HEK293T (cell line): Measurements from ENCODE around the gene GJB2.

Experiments
- CTCF ChIA-PET: fragments of 350-600 bp; formaldehyde crosslinking; extraction: SDS; loops from one replicate; lab custom pipeline; 2021; ENCODE audit warnings: antibody characterized with exemption, inconsistent platforms; lab: Yijun Ruan, JAX
- POLR2A ChIA-PET: fragments of 350-600 bp; formaldehyde crosslinking; extraction: SDS; loops from one replicate; lab custom pipeline; 2020; ENCODE audit warnings: antibody characterized with exemption, inconsistent platforms; lab: Yijun Ruan, JAX
- DNase-seq: peaks from one replicate; pipeline ENCODE4 v3.0.0; 2012; ENCODE audit warnings: mixed read lengths; ENCODE audit errors: extremely low spot score
- ARNT ChIP-seq: fragments of 450-650 bp; IDR thresholded peaks from 2 replicates; pipeline ENCODE4 v1.6.1; 2017; ENCODE audit warnings: mild to moderate bottlenecking
- BHLHE40 ChIP-seq: fragments of 450-650 bp; IDR thresholded peaks from 2 replicates; pipeline ENCODE4 v1.6.1; 2016; ENCODE audit warnings: mild to moderate bottlenecking, moderate library complexity, borderline replicate concordance
- CTBP1 ChIP-seq: fragments of 450-650 bp; IDR thresholded peaks from 2 replicates; pipeline ENCODE4 v1.6.1; 2016; ENCODE audit warnings: borderline replicate concordance
- ELF4 ChIP-seq: fragments of 450-650 bp; IDR thresholded peaks from 2 replicates; pipeline ENCODE4 v1.6.1; 2017; ENCODE audit warnings: antibody characterized with exemption
- FOXA1 ChIP-seq: fragments of 450-650 bp; IDR thresholded peaks from 2 replicates; pipeline ENCODE4 v1.6.1; 2016; ENCODE audit warnings: mild to moderate bottlenecking
- FOXK2 ChIP-seq: fragments of 450-650 bp; IDR thresholded peaks from 2 replicates; pipeline ENCODE4 v1.6.1; 2016; ENCODE audit warnings: mild to moderate bottlenecking
- FOXM1 ChIP-seq: fragments of 450-650 bp; IDR thresholded peaks from 2 replicates; pipeline ENCODE4 v1.6.1; 2017; ENCODE audit warnings: mild to moderate bottlenecking, borderline replicate concordance
- HDGF ChIP-seq: fragments of 450-650 bp; IDR thresholded peaks from 2 replicates; pipeline ENCODE4 v1.6.1; 2017; ENCODE audit warnings: antibody characterized with exemption, borderline replicate concordance
- L3MBTL2 ChIP-seq: fragments of 450-650 bp; conservative IDR thresholded peaks from 2 replicates; pipeline ENCODE4 v1.6.1; 2016; ENCODE audit warnings: mild to moderate bottlenecking
- LEF1 ChIP-seq: fragments of 450-650 bp; IDR thresholded peaks from 2 replicates; pipeline ENCODE4 v1.6.1; 2017; ENCODE audit warnings: mild to moderate bottlenecking, borderline replicate concordance
- NFRKB ChIP-seq: fragments of 450-650 bp; IDR thresholded peaks from 2 replicates; pipeline ENCODE4 v1.6.1; 2016; ENCODE audit warnings: mild to moderate bottlenecking, moderate library complexity
- SP1 ChIP-seq: fragments of 450-650 bp; IDR thresholded peaks from 2 replicates; pipeline ENCODE4 v1.6.1; 2017
- SUZ12 ChIP-seq: fragments of 450-650 bp; IDR thresholded peaks from 2 replicates; pipeline ENCODE4 v1.6.1; 2016; ENCODE audit warnings: mild to moderate bottlenecking
- TARDBP ChIP-seq: fragments of 450-650 bp; IDR thresholded peaks from 2 replicates; pipeline ENCODE4 v1.6.1; 2016
- ZNF384 ChIP-seq: fragments of 450-650 bp; IDR thresholded peaks from 2 replicates; pipeline ENCODE4 v1.6.1; 2016
- TF ChIP-seq, protein P1 (sequence below): fragments of 450-650 bp; IDR thresholded peaks from 2 replicates; pipeline ENCODE4 v1.6.1; 2016

The GJB2 gene

GRCh38 chr13:20174656-20175405 is 17.9 kb downstream of the GJB2 start:
- ChIA-PET POLR2A (interaction anchor here (0.6 kb wide), 1 partner anchor 308 kb away, joined by 3 read pairs; no protein-coding TSS in a partner anchor), CTCF (no interaction called here)
- TF ChIP-seq FOXA1 (no peak), L3MBTL2 (0 out of 2 replicates have a peak, but pooled peaks have one; percentile 26), NFRKB (no peak)
- DNase-seq, result peak; percentile 21

DNA sequence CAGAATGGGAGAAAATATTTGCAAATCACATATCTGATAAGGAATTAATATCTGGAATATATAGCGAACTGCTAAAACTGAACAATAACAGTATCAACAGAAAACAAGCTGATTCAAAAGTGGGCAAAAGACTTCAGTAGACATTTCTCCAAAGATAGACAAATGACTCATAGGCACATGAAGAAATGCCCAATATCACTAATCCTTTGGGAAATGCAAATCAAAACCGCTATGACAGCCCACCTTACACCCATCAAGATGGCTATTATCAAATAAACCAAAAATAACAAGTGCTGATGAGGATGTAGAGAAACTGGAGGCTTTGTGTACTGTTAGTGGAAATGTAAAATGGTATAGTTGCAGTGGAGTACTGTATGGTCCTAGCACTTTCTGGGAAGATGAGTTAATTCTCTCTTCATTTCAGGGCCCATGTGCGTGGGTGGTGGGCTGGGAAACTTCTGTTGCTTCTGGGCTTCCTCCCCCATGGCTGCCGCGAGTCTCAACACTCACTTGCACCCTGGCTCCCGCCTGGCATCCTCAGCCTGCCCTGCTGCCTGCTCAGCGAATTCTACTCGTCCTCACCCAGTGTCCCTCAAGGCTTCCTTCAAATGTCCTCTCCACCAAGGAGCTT is 19.5 kb downstream of the GJB2 start:
- ChIA-PET CTCF (no interaction called here), POLR2A (no interaction called here)
- no peak for DNase-seq
- no peak for TF ChIP-seq FOXM1
- TF ChIP-seq FOXA1, result no peak
- no peak for TF ChIP-seq SUZ12
- TF ChIP-seq CTBP1, result no peak
- TF ChIP-seq, protein P1, sequence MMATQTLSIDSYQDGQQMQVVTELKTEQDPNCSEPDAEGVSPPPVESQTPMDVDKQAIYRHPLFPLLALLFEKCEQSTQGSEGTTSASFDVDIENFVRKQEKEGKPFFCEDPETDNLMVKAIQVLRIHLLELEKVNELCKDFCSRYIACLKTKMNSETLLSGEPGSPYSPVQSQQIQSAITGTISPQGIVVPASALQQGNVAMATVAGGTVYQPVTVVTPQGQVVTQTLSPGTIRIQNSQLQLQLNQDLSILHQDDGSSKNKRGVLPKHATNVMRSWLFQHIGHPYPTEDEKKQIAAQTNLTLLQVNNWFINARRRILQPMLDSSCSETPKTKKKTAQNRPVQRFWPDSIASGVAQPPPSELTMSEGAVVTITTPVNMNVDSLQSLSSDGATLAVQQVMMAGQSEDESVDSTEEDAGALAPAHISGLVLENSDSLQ, result no peak
- no peak for TF ChIP-seq TARDBP
- no peak for TF ChIP-seq NFRKB
- TF ChIP-seq BHLHE40, result no peak
- TF ChIP-seq HDGF, result no peak
- no peak for TF ChIP-seq L3MBTL2
- no peak for TF ChIP-seq LEF1
- no peak for TF ChIP-seq SP1
- no peak for TF ChIP-seq ZNF384
- no peak for TF ChIP-seq FOXK2
- TF ChIP-seq ELF4, result no peak
- no peak for TF ChIP-seq ARNT

DNA sequence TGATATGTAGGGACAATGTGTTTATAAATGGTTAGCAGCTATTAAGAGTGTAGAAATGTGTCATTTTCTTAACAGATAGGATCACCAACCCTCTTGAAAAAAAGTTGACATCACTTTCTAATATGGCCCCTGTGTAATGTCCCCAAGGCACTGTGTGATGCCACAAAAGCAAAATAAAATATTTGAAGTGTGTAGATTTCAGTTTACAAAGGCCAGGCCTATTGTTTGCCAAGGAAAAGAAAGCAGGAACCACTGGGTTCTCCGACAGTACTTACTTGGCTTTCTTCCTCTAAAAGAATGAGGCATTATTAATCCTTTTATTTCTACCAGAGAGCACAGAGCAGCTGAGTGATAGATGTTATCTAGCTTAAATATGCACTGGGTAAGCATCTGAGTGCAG is 21.4 kb downstream of the GJB2 start:
- ChIA-PET POLR2A (no interaction called here), CTCF (no interaction called here)

GRCh38 chr13:20170921-20171320 is 21.8 kb downstream of the GJB2 start:
- CTCF ChIA-PET, result no interaction called here
- no peak for TF ChIP-seq NFRKB
- TF ChIP-seq HDGF, result no peak
- no peak for TF ChIP-seq FOXM1
- POLR2A ChIA-PET, result no interaction called here
- DNase-seq, result no peak

More for the DNA sequence above, 21.4 kb downstream of the GJB2 start:
- no peak for DNase-seq
- TF ChIP-seq ELF4 (no peak), BHLHE40 (no peak)

DNA sequence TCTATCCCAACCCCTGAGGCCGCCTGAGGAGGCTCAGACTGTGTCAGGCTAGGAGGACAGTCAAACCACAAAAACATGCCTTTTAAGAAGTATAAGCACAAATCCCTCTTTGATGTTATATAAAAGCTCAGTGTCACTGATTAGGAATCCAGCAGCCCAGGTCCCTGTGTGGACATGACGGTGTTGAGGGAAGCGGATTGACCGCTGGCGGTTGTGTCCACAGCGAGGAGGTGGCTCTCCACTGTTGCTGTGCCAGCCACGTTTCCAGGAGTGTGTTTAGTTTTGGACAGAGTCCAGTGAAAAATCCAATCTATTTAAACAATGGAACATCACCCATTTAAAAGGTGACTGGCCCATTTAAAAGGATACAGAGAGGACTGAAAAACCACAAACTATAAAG is 24.3 kb downstream of the GJB2 start:
- no peak for DNase-seq
- TF ChIP-seq BHLHE40 (no peak), FOXA1 (no peak), SUZ12 (no peak), LEF1 (no peak), FOXK2 (no peak), NFRKB (no peak), ZNF384 (no peak), HDGF (no peak), FOXM1 (no peak), SP1 (no peak), ELF4 (no peak)
- TF ChIP-seq, protein P1, result no peak
- ChIA-PET CTCF (no interaction called here), POLR2A (interaction anchor here (0.8 kb wide), 1 partner anchor 41 kb away, joined by 3 read pairs; no protein-coding TSS in a partner anchor)

GRCh38 chr13:20165417-20166257 is 27.1 kb downstream of the GJB2 start:
- DNase-seq, result no peak
- TF ChIP-seq FOXK2 (no peak), ZNF384 (no peak), FOXA1 (no peak), LEF1 (no peak), SP1 (no peak), ARNT (no peak), HDGF (no peak), L3MBTL2 (no peak), NFRKB (no peak), FOXM1 (no peak), ELF4 (no peak), TARDBP (no peak), SUZ12 (no peak), CTBP1 (no peak)
- TF ChIP-seq, protein P1, result no peak
- CTCF ChIA-PET, result no interaction called here
- POLR2A ChIA-PET, result no interaction called here
